ENCODE measurements around the gene OR51I2.

OR51I2 gene

GRCh38 chr11:5488385-5488784 is 39.3 kb downstream of the OR51I2 start, which contains the start of gene OR52D1:
OR52D1 (plus strand) TSS chr11:5488685; CDS start chr11:5488707, 22 bp downstream.
- TF ChIP-seq ZFP3 (CRISPR knock-in tag; IDR thresholded peaks at IDR 0.05) (no peak), OSR1 (CRISPR knock-in tag; IDR thresholded peaks at IDR 0.05) (no peak), CSRNP3 (CRISPR knock-in tag; IDR thresholded peaks at IDR 0.05) (no peak), GLIS3 (CRISPR knock-in tag; IDR thresholded peaks at IDR 0.05) (no peak), ZFP30 (CRISPR knock-in tag; IDR thresholded peaks at IDR 0.05) (no peak)
- no peak for ATAC-seq

GRCh38 chr11:5488798-5489399 is 39.8 kb downstream of the OR51I2 start:
- ATAC-seq: no peak
- TF ChIP-seq PPARA (CRISPR knock-in tag; IDR thresholded peaks at IDR 0.05; ENCODE audit: borderline replicate concordance) (no peak), TOX (CRISPR knock-in tag; IDR thresholded peaks at IDR 0.05; ENCODE audit: borderline replicate concordance) (no peak), CSRNP3 (CRISPR knock-in tag; IDR thresholded peaks at IDR 0.05) (no peak), CSDC2 (CRISPR knock-in tag; IDR thresholded peaks at IDR 0.05) (no peak), ZNF70 (CRISPR knock-in tag; IDR thresholded peaks at IDR 0.05) (no peak), RARB (CRISPR knock-in tag; IDR thresholded peaks at IDR 0.05) (no peak), ZFP30 (CRISPR knock-in tag; IDR thresholded peaks at IDR 0.05) (no peak), GLIS3 (CRISPR knock-in tag; IDR thresholded peaks at IDR 0.05) (no peak), ZFP3 (CRISPR knock-in tag; IDR thresholded peaks at IDR 0.05) (no peak), CREB5 (CRISPR knock-in tag; IDR thresholded peaks at IDR 0.05; ENCODE audit: low read depth) (no peak), OSR1 (CRISPR knock-in tag; IDR thresholded peaks at IDR 0.05) (no peak), SNAI2 (CRISPR knock-in tag; IDR thresholded peaks at IDR 0.05) (no peak), TCF4 (CRISPR knock-in tag; IDR thresholded peaks at IDR 0.05; ENCODE audit: borderline replicate concordance) (no peak), BACH2 (CRISPR knock-in tag; IDR thresholded peaks at IDR 0.05; ENCODE audit: borderline replicate concordance) (no peak), ESRRG (CRISPR knock-in tag; IDR thresholded peaks at IDR 0.05) (no peak), POU6F1 (CRISPR knock-in tag; IDR thresholded peaks at IDR 0.05; ENCODE audit: borderline replicate concordance, low read depth) (no peak), ARNTL (CRISPR knock-in tag; IDR thresholded peaks at IDR 0.05; ENCODE audit: borderline replicate concordance, low read depth) (no peak), ISL1 (CRISPR knock-in tag; IDR thresholded peaks at IDR 0.05) (no peak)

- TF ChIP-seq BACH2 (CRISPR knock-in tag; IDR thresholded peaks at IDR 0.05; ENCODE audit: borderline replicate concordance) (no peak), ZC3H10 (CRISPR knock-in tag; IDR thresholded peaks at IDR 0.05) (no peak)
- no peak for ATAC-seq
Measured at GRCh38 chr11:5489576-5490357, 40.6 kb downstream of the OR51I2 start.

GRCh38 chr11:5499671-5500070 is 50.5 kb downstream of the OR51I2 start:
- no peak for ATAC-seq
- TF ChIP-seq ZNF8 (CRISPR knock-in tag; IDR thresholded peaks at IDR 0.05): no peak
- TF ChIP-seq ISL1 (CRISPR knock-in tag; IDR thresholded peaks at IDR 0.05): no peak
- no peak for TF ChIP-seq BACH2 (CRISPR knock-in tag; IDR thresholded peaks at IDR 0.05; ENCODE audit: borderline replicate concordance)
- no peak for TF ChIP-seq TOX (CRISPR knock-in tag; IDR thresholded peaks at IDR 0.05; ENCODE audit: borderline replicate concordance)
- TF ChIP-seq GLIS3 (CRISPR knock-in tag; IDR thresholded peaks at IDR 0.05): no peak
- no peak for TF ChIP-seq CSDC2 (CRISPR knock-in tag; IDR thresholded peaks at IDR 0.05)
- no peak for TF ChIP-seq ZFP3 (CRISPR knock-in tag; IDR thresholded peaks at IDR 0.05)
- no peak for TF ChIP-seq PATZ1 (CRISPR knock-in tag; IDR thresholded peaks at IDR 0.05; ENCODE audit: borderline replicate concordance)
- no peak for TF ChIP-seq SNAI2 (CRISPR knock-in tag; IDR thresholded peaks at IDR 0.05)
- TF ChIP-seq CREB5 (CRISPR knock-in tag; IDR thresholded peaks at IDR 0.05; ENCODE audit: low read depth): no peak
- no peak for TF ChIP-seq OSR1 (CRISPR knock-in tag; IDR thresholded peaks at IDR 0.05)
- no peak for TF ChIP-seq ZFP30 (CRISPR knock-in tag; IDR thresholded peaks at IDR 0.05)
- no peak for TF ChIP-seq ESRRG (CRISPR knock-in tag; IDR thresholded peaks at IDR 0.05)
- TF ChIP-seq POU6F1 (CRISPR knock-in tag; IDR thresholded peaks at IDR 0.05; ENCODE audit: borderline replicate concordance, low read depth): no peak
- no peak for TF ChIP-seq TCF4 (CRISPR knock-in tag; IDR thresholded peaks at IDR 0.05; ENCODE audit: borderline replicate concordance)

Data from SK-N-SH treated with all-trans-retinoic acid at 6 μM for 48 hours (cell line).